OCI-LY7 (cell line): Measurements from ENCODE around the gene CLEC16A.

ENCODE experiments used
- EZH2phosphoT487 ChIP-seq: fragments of 200-600 bp; sonication (generic); IDR thresholded peaks from 2 replicates; pipeline ENCODE4 v1.6.1; 2018; ENCODE audit warnings: low read depth, borderline replicate concordance, mild to moderate bottlenecking, mixed run types, antibody characterized with exemption, low read length, moderate library complexity, mixed read lengths
- TF ChIP-seq, protein P1 (sequence below): fragments of 200-600 bp; sonication (generic); conservative IDR thresholded peaks from 2 replicates; pipeline ENCODE4 v1.5.1; 2014; ENCODE audit warnings: mild to moderate bottlenecking, antibody characterized with exemption, low read length, moderate library complexity, mixed read lengths

- TF ChIP-seq, protein P1, sequence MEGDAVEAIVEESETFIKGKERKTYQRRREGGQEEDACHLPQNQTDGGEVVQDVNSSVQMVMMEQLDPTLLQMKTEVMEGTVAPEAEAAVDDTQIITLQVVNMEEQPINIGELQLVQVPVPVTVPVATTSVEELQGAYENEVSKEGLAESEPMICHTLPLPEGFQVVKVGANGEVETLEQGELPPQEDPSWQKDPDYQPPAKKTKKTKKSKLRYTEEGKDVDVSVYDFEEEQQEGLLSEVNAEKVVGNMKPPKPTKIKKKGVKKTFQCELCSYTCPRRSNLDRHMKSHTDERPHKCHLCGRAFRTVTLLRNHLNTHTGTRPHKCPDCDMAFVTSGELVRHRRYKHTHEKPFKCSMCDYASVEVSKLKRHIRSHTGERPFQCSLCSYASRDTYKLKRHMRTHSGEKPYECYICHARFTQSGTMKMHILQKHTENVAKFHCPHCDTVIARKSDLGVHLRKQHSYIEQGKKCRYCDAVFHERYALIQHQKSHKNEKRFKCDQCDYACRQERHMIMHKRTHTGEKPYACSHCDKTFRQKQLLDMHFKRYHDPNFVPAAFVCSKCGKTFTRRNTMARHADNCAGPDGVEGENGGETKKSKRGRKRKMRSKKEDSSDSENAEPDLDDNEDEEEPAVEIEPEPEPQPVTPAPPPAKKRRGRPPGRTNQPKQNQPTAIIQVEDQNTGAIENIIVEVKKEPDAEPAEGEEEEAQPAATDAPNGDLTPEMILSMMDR, result no peak
- TF ChIP-seq EZH2phosphoT487, result no peak
Observed at GRCh38 chr16:11099672-11100205, 155.4 kb downstream of the CLEC16A start.
